ENCODE data around the gene SH3PXD2B. TPM values are rescaled to one million over a fixed set of nuclear protein-coding genes. Genes with fewer than 3 reads are reported as not detected.
"Not testable (repeated sequence)": the region's sequence is repeated elsewhere in the genome, so short reads cannot be mapped to it uniquely, and the experiment has no call there.

SH3PXD2B gene
- total RNA-seq, 1 experiment from 2014 or later: 90.2 TPM

DNA sequence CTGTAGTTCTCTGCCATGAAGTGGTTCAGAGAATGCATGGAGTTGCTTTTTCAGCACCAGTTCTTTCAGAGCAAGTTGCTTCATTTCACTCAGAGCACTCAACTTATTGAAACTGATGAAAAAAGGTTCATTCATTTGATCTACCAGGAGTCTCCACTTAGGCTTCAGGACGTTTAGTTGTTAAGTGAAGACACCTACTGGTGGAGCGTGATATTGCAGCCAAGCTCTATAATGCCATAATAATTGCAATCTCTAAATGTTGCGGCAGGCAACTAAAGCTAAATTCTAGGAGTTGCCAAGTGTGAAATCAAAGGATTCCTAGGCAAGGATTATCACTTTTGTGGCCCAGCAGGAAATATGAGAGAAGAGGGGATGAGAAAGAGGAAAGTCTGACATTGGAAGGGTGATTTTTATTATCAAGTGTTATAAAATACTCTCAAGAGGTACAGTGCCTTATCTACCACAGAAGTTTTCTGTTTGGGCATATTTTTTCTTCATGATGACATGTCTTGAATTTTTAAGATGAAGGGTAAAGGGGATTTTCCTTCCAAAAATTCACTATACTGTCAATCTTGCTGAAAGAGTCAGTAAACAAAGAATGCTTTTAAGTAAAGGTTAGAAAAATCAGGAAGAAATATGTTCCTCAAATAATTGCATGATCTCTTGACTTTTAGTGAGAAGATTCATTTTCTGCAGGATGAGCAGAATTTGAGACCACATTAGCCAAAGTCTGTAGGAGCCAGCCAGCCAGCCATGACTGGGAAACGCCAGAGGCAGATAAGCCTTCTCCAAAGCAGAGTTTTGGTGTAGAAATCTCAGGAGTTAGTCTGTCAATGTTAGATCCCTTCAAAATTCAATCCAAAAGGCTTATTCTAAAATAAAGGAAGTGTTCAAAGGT, 83.4 kb downstream of the SH3PXD2B start:
- DNase-seq (ENCODE audit: low read depth, low spot score): peak; percentile 67
- in situ Hi-C loops (cut with HindIII; ENCODE audit: low pct_unique_long_range_greater_than_20kb, low sequenced_read_pairs): no loop called here

GRCh38 chr5:172370237-172370640, 84.1 kb downstream of the SH3PXD2B start:
- DNase-seq (ENCODE audit: low read depth, low spot score): no peak
- in situ Hi-C loops (cut with HindIII; ENCODE audit: low pct_unique_long_range_greater_than_20kb, low sequenced_read_pairs): no loop called here

DNA sequence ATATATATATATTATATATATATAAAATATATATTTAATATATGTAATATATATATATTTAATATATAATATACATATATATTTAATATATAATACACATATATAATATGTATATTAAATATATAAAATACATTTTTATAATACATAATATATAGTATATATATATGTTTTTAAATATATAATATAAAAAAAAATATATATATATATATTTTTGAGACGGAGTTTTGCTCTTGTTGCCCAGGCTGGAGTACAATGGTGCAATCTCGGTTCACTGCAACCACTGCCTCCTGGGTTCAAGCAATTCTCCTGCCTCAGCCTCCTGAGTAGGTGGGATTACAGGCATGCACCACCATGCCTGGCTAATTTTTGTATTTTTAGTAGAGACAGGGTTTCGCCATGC, 85.6 kb downstream of the SH3PXD2B start:
- DNase-seq (ENCODE audit: low read depth, low spot score); in situ Hi-C loops (cut with HindIII; ENCODE audit: low pct_unique_long_range_greater_than_20kb, low sequenced_read_pairs): not testable (repeated sequence)

DNA sequence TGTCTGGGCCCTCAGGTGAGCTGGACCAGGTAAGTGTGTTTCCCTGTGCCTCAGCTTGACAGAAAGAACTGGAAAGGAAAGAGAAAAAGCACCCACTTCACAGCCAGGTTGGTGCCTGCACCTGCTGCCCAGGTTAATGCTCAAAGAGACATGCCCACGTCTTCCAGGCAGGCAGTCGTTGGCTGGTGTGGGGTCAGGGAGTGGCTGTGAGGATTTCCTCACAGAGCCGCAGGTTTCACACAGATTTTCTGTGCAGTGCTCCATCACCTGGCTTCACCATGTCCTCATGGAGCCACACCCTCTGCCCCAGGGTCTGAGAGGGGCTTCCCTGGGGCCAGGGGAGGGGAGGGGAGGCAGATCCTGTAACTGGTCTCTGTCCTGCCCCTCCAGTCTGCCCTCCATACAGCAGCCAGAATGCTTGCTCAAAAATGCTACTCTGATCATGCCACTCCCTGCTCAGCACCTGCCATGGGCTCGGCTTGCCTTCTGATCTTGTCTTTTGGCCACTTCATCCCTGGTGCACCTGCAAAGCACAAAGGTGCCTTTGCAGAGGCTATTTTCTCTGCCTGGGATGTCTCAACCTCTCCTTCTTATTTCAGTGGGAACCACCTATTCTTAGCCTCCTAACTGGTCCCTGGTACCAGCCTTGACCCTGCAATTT, 88.2 kb downstream of the SH3PXD2B start:
- no peak for DNase-seq (ENCODE audit: low read depth, low spot score)
- in situ Hi-C loops (cut with HindIII; ENCODE audit: low pct_unique_long_range_greater_than_20kb, low sequenced_read_pairs): no loop called here

DNA sequence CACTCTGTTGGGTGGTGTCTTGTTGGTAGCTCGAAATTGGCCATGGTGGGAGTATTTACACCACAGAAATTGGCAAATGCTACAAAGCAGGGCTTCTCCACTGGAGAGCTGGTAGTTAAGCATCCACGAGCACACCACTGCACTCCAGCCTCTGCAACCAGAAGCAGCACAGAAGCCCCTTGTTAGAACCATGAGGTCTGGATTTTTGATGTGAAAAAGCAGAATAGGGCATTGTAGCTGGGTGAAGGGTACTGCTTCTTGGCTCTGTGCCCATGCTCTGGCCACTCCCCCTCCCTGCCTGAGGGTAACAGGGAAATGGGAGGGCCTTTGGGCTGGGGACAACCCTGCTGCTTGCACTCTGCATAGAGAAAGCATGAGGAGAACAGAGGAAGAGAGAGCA, 89.6 kb downstream of the SH3PXD2B start:
- in situ Hi-C loops (cut with HindIII; ENCODE audit: low pct_unique_long_range_greater_than_20kb, low sequenced_read_pairs): no loop called here
- peak; percentile 93 for DNase-seq (ENCODE audit: low read depth, low spot score)

DNA sequence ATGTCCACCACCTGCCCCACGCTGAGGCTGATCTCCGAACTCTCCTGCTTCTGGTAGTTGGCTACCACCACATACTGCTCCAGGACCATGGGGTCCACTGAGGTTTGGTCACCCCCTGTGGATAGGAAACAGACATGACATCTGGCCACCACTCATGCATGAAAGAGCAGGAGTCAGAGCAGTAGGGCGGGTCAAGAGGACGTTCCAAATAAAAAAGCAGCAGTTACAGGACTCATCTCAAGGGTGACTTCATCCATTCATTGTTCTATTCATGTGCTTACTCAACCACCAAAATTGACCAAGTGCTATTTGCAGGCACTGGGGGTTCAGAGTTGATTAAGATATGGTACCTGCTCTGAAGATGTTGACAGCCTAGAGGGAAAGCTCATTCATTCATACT, 91.6 kb downstream of the SH3PXD2B start:
- no peak for DNase-seq (ENCODE audit: low read depth, low spot score)
- in situ Hi-C loops (cut with HindIII; ENCODE audit: low pct_unique_long_range_greater_than_20kb, low sequenced_read_pairs): no loop called here

- peak; percentile 57 for DNase-seq (ENCODE audit: low read depth, low spot score)
- in situ Hi-C loops (cut with HindIII; ENCODE audit: low pct_unique_long_range_greater_than_20kb, low sequenced_read_pairs): no loop called here
These were observed 92.6 kb downstream of the SH3PXD2B start for GRCh38 chr5:172361566-172362238.

GRCh38 chr5:172358345-172358744, 96.0 kb downstream of the SH3PXD2B start:
- no peak for DNase-seq (ENCODE audit: low read depth, low spot score)
- in situ Hi-C loops (cut with HindIII; ENCODE audit: low pct_unique_long_range_greater_than_20kb, low sequenced_read_pairs): no loop called here

DNA sequence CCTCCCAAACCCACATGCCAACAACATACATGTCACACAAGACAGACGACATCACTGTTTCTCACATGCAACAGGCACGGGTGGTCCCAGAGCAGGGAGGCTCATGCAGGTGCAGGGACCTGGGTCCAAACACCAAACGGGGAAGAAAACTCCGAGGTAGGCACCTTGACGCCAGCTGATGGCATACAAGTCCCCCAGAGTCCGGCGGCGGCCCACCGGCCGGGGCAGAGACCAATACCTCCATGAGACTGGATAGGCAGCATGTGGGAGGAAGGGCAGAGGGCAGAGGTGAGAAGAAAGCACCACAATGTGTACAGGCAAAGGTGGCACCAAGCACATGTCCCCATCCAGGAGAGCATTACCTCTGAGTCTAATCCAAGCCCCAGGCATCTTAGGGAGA, 97.8 kb downstream of the SH3PXD2B start:
- DNase-seq (ENCODE audit: low read depth, low spot score): no peak
- in situ Hi-C loops (cut with HindIII; ENCODE audit: low pct_unique_long_range_greater_than_20kb, low sequenced_read_pairs): no loop called here

GRCh38 chr5:172356047-172356446, 98.3 kb downstream of the SH3PXD2B start:
- no peak for DNase-seq (ENCODE audit: low read depth, low spot score)
- in situ Hi-C loops (cut with HindIII; ENCODE audit: low pct_unique_long_range_greater_than_20kb, low sequenced_read_pairs): no loop called here

DNA sequence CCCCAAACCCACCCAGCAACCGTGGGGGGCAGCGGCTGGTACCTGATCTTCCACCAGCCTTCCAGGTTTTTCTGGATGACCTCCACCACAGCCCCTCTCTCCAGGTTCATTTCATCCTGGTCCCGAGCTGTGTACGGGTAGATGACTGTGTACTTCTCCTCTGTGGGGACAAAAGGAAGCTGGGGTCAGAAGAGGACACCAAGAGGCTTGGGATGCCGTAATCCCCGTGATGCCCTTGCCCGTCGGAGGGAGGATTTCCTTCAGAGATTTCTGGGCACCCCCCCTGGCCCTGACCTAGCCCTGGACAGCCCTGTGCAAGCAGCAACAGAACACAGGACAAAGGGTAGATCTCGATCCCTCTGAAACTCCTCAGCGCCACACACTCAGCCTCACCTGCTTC, 100.5 kb downstream of the SH3PXD2B start:
- in situ Hi-C loops (cut with HindIII; ENCODE audit: low pct_unique_long_range_greater_than_20kb, low sequenced_read_pairs): no loop called here
- DNase-seq (ENCODE audit: low read depth, low spot score): no peak

DNA sequence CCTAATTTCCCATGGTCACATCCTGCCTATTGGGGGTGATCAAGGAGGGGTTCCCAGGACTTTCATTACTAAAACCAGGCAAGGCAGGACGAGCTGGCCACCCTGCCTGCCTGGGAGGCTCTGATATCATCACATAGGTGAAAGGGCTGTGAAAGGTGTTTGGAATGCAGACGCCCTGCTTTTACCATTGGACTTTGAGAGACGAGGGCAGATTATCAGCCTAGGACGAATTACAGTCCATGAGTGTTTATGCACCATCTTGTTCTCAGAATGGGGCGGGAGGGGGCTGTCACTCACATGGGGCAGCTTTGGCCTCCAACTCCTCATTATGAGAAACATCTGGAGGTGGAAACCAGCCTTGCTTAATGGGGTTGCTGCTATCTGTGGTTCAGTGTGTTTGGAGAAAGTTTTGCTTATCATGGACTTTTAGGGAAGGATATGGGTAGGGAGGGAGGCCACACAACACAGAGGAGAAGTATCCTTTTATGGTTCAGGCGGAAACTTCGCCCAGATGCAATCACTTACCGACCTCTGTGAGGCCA, 101.0 kb downstream of the SH3PXD2B start:
- DNase-seq (ENCODE audit: low read depth, low spot score): no peak

GRCh38 chr5:172352526-172352925, 101.8 kb downstream of the SH3PXD2B start:
- DNase-seq (ENCODE audit: low read depth, low spot score); in situ Hi-C loops (cut with HindIII; ENCODE audit: low pct_unique_long_range_greater_than_20kb, low sequenced_read_pairs): not testable (repeated sequence)

More for the DNA sequence above, 101.0 kb downstream of the SH3PXD2B start:
- in situ Hi-C loops (cut with HindIII; ENCODE audit: low pct_unique_long_range_greater_than_20kb, low sequenced_read_pairs): no loop called here

- in situ Hi-C loops (cut with HindIII; ENCODE audit: low pct_unique_long_range_greater_than_20kb, low sequenced_read_pairs): no loop called here
- no peak for DNase-seq (ENCODE audit: low read depth, low spot score)
These were observed 103.0 kb downstream of the SH3PXD2B start for GRCh38 chr5:172351240-172351778.

GRCh38 chr5:172350212-172351181, 103.8 kb downstream of the SH3PXD2B start:
- in situ Hi-C loops (cut with HindIII; ENCODE audit: low pct_unique_long_range_greater_than_20kb, low sequenced_read_pairs): no loop called here
- no peak for DNase-seq (ENCODE audit: low read depth, low spot score)

GRCh38 chr5:172348733-172349132, 105.6 kb downstream of the SH3PXD2B start:
- in situ Hi-C loops (cut with HindIII; ENCODE audit: low pct_unique_long_range_greater_than_20kb, low sequenced_read_pairs); DNase-seq (ENCODE audit: low read depth, low spot score): not testable (repeated sequence)

DNA sequence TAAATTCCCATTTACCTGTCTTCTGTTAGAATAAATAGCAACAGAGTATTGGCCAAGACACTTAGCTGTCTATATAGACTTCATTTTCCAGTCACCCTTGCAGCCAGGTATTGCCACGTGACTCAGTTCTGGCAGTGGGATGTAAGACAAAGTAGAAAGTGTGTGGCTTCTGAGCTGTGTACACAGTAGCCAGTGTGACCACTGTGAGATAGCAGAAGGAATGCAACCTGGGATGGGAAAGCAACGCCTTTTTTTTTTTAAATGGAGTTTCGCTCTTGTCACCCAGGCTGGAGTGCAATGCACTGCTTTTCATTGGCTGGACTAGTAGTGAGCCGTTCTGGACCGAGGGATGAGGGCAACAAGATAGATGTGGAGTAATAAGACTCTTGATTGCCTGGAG, 106.2 kb downstream of the SH3PXD2B start:
- in situ Hi-C loops (cut with HindIII; ENCODE audit: low pct_unique_long_range_greater_than_20kb, low sequenced_read_pairs): no loop called here
- no peak for DNase-seq (ENCODE audit: low read depth, low spot score)

All from SK-MEL-5 (cell line).